Cardiac fibroblast (primary cell): ENCODE measurements around the gene SLC22A13.

Experiments
- DNase-seq, 2 donors: peaks; one replicate each; pipeline versions ENCODE4 v3.0.0 to v3.0.0-alpha.2; 2010; ENCODE audit warnings: low read depth in 2 of 2
- H3K4me3 ChIP-seq, 2 donors: replicated peaks in 1 of 2; 1 replicate in 1 of 2; 2 replicates in 1 of 2; pipeline ENCODE4 v1.5.1; 2011; ENCODE audit warnings: low read depth in 2 of 2, low read length in 2 of 2, mild to moderate bottlenecking in 2 of 2, moderate library complexity in 1 of 2
- TF ChIP-seq, protein P1 (sequence below): IDR thresholded peaks from one replicate; pipeline ENCODE4 v1.5.1; 2011; ENCODE audit warnings: low read depth, mild to moderate bottlenecking, low read length, inconsistent platforms

Gene SLC22A13

DNA sequence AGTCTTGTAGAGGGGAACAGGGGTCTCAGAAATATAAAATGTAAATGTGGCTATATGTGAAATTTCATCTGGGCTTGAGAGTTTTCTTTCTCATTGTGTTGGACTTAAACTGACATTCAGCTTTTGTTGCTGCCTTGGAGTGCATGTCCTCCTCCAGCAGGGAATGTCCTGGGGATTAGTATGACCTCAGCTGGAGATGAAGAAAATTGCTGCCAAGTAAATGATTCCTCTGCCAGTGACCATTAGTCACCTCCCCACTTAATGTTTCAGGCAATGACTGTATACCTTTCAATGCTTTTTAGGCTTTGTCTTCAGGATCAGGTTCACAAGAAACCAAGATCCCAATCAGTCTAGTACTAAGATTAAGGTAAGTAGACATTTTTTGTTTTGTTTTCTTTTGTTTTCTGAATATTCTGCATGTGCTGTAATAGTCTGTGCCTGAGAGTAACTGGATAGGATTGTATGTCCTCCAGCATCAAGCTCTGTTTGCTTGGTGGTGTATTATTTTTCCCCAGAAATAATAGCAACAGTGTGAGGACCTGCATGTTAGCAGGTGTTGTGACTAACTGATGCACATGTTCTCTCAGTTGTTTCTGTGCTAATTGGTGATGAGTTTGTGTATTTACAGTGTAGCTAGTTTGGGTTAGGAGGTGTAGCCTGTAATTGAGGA is 18.1 kb upstream of the SLC22A13 start:
- no peak overlapping the region for H3K4me3 ChIP-seq
- TF ChIP-seq, protein P1, sequence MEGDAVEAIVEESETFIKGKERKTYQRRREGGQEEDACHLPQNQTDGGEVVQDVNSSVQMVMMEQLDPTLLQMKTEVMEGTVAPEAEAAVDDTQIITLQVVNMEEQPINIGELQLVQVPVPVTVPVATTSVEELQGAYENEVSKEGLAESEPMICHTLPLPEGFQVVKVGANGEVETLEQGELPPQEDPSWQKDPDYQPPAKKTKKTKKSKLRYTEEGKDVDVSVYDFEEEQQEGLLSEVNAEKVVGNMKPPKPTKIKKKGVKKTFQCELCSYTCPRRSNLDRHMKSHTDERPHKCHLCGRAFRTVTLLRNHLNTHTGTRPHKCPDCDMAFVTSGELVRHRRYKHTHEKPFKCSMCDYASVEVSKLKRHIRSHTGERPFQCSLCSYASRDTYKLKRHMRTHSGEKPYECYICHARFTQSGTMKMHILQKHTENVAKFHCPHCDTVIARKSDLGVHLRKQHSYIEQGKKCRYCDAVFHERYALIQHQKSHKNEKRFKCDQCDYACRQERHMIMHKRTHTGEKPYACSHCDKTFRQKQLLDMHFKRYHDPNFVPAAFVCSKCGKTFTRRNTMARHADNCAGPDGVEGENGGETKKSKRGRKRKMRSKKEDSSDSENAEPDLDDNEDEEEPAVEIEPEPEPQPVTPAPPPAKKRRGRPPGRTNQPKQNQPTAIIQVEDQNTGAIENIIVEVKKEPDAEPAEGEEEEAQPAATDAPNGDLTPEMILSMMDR = peak; percentile 32
- peak; percentile 86 to 92 for DNase-seq

DNA sequence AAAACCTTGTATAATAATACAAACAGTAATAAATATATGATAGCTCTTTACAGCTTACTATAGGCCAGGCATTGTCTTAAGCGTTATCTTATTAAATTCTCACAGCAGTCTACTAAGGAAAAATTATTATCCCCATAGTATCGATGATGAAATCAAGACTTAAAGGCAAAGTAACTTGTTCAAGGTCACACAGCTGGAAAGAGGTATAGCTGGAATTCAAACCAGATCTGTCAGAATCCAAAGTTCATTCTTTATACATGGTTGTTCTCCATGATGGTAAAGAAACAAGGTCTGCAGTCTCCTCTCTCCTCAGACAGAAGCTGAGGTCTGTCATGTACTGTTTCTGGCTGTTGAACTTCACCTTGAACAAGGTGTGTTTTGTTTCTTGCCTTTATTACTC is 15.4 kb upstream of the SLC22A13 start:
- DNase-seq = no peak
- no peak overlapping the region for H3K4me3 ChIP-seq
- TF ChIP-seq, protein P1 = no peak

DNA sequence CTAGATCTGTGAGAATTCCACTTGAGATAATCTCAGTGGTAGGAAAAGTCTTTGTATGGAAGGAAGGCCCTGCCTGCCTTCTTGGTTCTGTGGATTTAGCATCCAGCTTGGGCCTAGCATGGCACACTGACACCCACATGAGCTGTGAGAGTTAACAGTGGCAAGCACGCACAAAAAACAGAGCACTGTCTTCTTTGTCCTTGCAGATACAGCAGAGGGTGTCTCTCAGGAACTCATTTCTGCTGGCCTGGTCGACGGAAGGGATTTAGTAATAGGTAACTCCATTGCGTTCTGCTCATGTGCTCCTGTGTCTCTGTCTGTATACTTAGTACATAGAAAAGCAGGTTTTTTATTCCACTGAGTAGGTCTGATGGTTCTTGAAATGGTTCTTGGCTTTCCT is 14.4 kb upstream of the SLC22A13 start:
- DNase-seq = no peak
- TF ChIP-seq, protein P1 = no peak
- no peak overlapping the region for H3K4me3 ChIP-seq

DNA sequence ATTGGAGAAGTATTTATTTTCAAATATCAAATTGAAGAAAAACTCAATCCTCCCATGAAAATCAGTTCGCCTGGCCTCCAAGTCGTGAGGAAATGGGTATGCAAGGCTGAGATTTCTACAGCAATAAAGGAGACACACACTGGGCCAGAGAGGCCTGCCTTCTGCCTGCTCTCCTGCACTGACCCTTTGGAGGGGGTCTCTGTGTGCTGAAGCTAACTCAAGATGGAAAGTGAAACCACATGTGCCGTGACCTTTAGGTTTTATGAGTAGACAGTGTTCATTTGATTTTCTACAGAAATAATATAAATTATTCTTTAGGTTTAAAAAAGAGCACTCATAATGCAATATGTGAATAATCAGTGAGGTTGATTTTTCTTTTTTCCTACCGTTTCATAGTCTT is 11.9 kb upstream of the SLC22A13 start:
- DNase-seq = no peak
- TF ChIP-seq, protein P1 = no peak
- no peak overlapping the region for H3K4me3 ChIP-seq

DNA sequence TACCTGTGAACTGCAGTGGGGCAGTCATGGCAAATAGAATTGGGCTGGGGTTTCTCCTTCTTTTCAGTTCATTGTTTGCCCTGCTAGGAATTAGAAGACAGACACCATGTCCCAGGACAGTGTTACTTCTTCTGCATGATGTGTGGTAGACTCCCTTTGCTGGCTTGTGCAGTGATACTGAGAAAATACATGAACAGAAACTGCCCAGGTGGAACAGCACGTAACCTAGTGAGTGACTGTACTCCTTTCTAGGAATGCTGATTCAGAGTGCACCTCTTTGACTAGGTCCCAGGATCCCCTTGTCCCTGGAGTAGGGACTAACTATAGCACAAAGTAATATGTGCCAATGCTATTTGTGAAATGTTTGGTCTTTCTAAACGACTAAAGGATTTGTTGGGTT is 10.7 kb upstream of the SLC22A13 start:
- TF ChIP-seq, protein P1 = no peak
- H3K4me3 ChIP-seq = no peak overlapping the region
- no peak for DNase-seq

DNA sequence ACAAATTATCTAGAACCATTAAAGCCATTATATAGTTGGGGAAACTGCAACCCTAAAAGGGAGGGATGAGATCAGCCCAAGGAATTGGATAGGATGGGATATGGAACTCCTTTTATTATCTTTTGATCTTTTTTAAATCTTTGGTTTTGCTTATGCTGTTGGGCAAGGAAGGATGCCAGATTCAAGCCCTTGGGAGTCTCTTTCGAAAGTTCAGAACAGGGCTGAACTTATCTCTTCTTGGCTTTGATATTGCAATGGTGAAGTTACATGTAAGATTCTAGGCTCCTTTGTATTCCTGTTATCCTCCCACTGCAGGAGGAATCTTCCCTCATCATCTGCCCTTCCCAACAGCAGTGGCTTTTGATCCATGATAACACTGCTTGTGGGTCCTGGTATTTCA is 10.0 kb upstream of the SLC22A13 start:
- no peak overlapping the region for H3K4me3 ChIP-seq
- DNase-seq = no peak
- TF ChIP-seq, protein P1 = no peak

DNA sequence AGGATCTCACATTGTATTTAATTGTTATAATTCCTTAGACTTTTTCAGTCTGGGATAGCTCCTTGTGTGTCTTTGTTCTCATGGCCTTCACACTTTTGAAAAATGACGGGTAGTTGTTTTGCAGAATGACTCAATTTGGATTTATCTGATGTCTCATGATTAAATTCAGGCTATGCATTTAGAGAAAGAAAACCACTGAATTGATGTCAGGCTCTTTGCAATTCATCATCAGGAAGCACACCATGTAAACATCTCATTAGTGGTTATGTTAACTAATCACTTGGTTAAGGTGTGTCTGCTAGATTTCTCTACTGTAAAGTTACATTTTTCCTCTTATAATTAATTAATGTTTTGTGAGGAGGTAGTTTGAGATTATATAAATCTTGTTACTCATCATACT is 8.0 kb upstream of the SLC22A13 start:
- TF ChIP-seq, protein P1 = no peak
- peak; percentile 2 to 16 for DNase-seq
- no peak overlapping the region for H3K4me3 ChIP-seq
